Right lung (tissue), 5 donors: Measurements from ENCODE around the gene SERPINB2. TPM values are rescaled to one million over a fixed set of nuclear protein-coding genes. Genes with fewer than 3 reads are reported as not detected.
"Not testable (repeated sequence)": the region's sequence is repeated elsewhere in the genome, so short reads cannot be mapped to it uniquely, and the experiment has no call there.

ENCODE experiments used
- DNase-seq, 2 donors: peaks; one replicate each; pipeline ENCODE4 v3.0.0-alpha.2; 2013
- polyA plus RNA-seq, 5 donors: library from polyadenylated mRNA; unstranded; fragments of 120-200 nt; gene quantifications; one replicate each; pipeline versions ENCODE4 v1.2.1 to v1.2.3, GENCODE V29; 2013; ENCODE audit warnings: inconsistent platforms in 1 of 5, low replicate concordance in 1 of 5; ENCODE audit not compliant: insufficient read length in 5 of 5, insufficient read depth in 1 of 5

SERPINB2 gene
- polyA plus RNA-seq, 5 donors: 0.10 to 0.27 (median 0.14) TPM

- peak; percentile 30 to 42 for DNase-seq
Observed at GRCh38 chr18:63936156-63936931, 48.8 kb downstream of the SERPINB2 start.

GRCh38 chr18:63936932-63937393, 49.5 kb downstream of the SERPINB2 start:
- no peak for DNase-seq

GRCh38 chr18:63940008-63940407, 52.5 kb downstream of the SERPINB2 start:
- no peak for DNase-seq

GRCh38 chr18:63940543-63941050, 53.1 kb downstream of the SERPINB2 start:
- DNase-seq: not testable (repeated sequence)

GRCh38 chr18:63947051-63947790, 59.7 kb downstream of the SERPINB2 start:
- no peak for DNase-seq

- no peak for DNase-seq
Observed at GRCh38 chr18:63949068-63949737, 61.7 kb downstream of the SERPINB2 start, which contains the start of gene HMSD. TSS of gene HMSD (plus strand) at chr18:63949301. CDS start at chr18:63953456, 4,155 bp downstream.

GRCh38 chr18:63951302-63951705, 63.8 kb downstream of the SERPINB2 start:
- DNase-seq: no peak

Other genes with a start within 250 kb of the SERPINB2 start
- gene SERPINB4, start 243.4 kb upstream of the SERPINB2 start, polyA plus RNA-seq: not detected
- gene SERPINB3, start 225.8 kb upstream of the SERPINB2 start, polyA plus RNA-seq: not detected
- not detected for gene SERPINB11, start 184.7 kb upstream of the SERPINB2 start, polyA plus RNA-seq
- gene SERPINB7, start 112.3 kb upstream of the SERPINB2 start, polyA plus RNA-seq: not detected
- under 1 TPM in 4 of 5 donors, not detected in 1; 0.15 to 0.31 (median 0.22) TPM for gene SERPINB10, start 20.3 kb downstream of the SERPINB2 start, polyA plus RNA-seq
- 1 to 10 TPM; 1.1 to 2.3 (median 1.3) TPM for gene HMSD, start 61.6 kb downstream of the SERPINB2 start, polyA plus RNA-seq
- gene SERPINB8, start 82.4 kb downstream of the SERPINB2 start, polyA plus RNA-seq: 1 to 10 TPM; 2.9 to 4.2 (median 3.3) TPM